NCI-H345 treated with DMSO at 0.1 percent for 48 hours (cell line): ENCODE measurements around the gene PPM1H.
"Not testable (repeated sequence)": the region's sequence is repeated elsewhere in the genome, so short reads cannot be mapped to it uniquely, and the experiment has no call there.

Source experiments
- DNase-seq: peaks from one replicate; lab custom pipeline; 2025; ENCODE audit not compliant: unreplicated experiment; lab: John Stamatoyannopoulos, UW

The PPM1H gene

DNA sequence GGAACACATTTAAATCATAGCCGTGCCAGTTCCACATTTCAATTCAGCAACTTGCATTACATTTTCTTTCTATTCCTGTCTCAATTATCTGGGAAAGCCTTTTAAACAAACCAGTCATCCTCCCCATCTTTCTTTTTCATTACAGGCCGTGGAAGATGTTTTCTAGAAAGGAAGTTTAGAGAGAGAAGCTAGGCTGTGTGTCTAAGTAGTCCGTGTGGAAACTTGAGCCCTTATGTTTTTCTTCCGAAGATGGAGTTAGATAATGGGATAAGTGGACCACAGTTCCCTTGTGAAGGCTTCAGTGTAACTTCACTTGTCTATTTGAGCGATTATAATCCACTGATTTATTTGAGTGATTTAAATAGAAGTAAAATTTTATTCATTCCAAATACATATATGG, 12.4 kb upstream of the PPM1H start:
- no peak for DNase-seq

DNA sequence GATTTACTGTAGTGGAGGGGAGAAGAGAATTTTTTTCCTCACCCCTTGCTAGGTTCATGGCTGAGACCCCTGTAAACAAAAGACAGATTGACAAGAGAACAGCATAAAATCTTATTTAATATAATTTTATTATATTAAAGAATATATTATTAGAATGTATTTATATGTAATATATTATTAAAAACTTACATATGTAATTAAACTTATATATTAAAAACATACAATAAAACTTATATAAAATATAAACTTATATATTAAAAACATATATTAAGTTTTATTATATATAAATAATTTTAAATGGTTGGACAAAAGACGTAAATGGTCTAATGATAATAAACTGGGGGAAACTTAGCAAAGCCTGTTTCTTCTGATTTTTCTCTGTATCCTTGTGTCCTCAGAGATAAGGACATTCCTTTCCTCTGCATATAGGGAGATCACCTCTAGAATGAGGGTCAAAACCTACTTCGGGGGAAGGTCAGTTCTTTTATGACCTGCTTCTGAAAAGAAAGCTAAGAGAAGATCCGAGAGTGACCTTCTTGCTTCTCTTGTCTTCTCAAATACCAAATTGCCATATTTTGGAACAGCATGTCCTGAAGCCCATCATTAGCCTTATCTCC, 8.9 kb upstream of the PPM1H start:
- no peak for DNase-seq

DNA sequence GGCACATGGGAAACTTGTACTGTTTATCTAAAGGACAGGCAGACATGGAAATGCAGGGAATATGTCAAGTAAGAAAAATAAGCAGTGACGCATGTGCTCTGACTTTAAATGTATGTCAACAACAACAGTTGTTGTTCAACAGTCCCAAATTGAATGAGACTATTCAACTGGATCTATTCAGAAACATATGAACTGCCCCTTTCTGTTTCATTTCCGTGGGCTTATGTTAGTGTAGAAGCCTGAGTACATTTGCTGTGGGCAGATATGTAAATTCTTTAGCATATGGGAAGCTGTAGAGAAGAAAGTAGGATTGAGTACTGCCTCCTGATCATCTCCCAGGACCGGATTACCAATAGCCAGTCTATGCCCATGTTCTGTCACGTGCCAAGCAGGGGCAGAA, 7.4 kb upstream of the PPM1H start:
- not testable (repeated sequence) for DNase-seq

DNA sequence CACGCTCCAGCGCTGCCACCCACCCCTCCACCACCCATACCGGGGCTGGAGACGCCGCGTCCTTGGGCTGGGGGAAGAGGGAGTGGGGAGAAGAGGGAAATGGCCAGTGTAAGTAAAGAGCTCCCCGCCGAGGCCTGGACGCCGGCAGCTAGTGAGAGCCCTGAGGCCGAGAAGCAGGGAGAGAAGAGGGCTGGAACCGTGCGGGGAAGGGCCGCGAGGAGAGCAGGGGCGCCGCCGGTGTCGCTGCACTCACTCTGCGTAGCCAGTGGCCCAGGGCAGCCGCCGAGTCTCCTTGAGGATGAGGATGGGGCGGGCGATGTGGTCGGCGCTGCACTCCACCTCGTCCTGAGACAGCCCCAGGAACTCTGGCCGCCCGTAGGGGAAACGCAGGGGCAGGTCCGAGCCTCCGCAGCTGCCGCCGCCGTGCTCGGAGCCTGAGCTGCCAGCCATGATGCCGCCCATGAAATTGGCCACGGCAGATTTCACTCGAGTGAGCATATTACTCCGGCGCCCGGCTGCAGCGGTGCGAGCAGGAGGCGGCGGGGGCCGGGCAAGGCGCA, 631 bp downstream of the PPM1H start:
- peak; percentile 37 for DNase-seq

DNA sequence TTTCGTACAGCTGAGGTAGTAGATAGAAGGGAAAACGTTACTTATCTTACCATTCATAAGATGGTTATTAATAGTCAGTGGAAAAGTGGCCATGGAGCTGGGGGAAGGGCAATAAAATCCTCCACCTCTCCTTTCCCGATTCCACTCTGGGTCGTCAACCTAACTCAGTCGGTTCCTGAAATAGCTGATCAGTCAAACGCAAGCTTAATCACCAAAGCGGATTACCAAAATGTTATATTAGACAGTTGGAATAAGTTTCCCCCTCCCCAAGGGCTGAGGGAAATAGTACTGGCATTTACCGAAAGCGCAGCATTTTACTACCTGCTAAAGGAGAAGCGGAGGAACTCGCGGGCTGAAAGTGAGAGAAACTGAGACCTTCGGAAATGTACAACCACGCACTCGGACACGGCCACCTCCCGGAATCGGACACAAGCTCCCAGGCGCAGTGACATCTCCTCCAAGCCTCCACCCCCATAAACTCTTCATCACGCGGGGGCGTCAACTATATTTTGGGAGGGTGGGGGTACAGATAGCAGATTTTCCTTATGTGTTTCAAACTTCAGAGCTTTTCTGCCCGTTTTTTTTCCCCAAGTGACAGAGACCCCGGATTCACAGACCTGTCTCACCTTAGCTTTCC, 1.2 kb downstream of the PPM1H start:
- no peak for DNase-seq

DNA sequence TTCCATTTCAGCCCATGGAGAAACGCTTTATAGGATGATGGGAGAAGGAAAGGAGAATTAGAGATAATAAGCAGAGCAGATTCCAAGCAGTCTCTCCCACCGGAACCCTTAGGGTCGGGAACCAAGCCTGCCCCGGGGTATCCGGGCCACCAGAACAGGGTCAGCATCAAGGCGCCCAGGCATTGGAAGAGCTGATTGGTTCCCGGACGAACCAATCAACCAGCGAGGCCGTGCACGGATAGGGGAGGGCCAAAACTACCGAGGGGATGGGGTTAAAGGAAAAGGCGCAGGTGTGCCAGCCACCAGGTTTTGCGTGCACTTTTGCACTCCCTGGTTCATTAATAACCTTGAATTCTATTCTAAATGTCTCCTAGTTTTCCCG, 1.7 kb downstream of the PPM1H start:
- DNase-seq: peak; percentile 13

DNA sequence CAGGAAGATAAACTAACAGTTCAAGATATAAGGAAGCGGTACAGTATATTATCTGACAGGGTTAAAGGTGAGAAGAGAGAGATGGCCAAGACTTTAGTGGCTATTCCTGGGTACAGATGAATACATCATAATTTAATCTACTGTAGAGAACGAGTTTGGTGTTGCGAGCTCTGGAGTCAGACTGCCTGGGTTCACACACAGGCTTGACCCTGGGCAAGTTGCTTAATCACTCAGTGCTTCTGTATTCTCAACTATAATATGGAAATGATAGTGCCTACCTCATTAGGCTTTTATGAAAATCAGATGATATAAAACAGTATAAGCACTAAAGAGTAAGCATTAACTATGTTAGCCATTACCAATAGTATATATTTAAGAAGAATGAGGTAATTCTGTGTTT, 3.5 kb downstream of the PPM1H start:
- DNase-seq: no peak

DNA sequence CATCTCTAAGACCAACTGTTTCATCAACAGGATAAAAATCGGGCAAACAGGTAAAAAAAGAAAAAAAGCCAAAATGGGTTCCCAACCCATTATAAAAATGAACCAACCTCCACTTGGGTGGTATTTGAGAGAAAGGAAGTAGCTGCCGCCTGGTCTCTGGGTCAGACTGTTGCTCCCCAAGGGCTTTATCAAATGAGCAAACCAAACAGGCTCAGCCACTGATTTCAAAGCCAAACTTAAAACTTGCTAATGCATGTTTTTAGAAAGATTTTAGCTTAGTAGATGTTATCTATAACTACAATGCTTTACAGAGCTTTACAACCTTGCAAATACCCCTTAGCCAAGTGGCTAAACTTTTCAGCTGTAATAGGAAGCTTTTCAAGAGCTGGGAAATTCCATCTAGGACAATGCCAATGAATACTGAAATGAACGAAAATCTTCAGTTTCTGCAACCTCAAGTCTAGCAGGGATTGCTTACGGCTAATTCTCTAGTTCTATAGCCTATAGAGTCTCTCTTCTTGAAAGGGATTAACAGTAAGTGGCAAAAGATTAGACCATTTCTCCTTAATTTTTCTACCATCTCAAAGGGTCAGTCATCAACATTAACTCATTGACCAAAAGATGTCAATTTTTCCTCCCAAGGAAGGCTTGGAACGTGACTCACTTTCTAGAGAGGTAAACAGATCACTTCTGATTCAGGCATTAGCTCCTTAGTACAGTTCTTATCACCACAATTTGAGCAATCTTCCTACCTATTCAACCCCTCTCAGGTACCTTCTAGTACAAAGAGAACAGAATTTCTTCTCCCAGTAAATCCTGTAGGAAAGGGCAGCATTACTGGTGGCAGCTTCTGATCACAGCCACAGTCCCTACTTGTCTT, 4.2 kb downstream of the PPM1H start:
- no peak for DNase-seq

DNA sequence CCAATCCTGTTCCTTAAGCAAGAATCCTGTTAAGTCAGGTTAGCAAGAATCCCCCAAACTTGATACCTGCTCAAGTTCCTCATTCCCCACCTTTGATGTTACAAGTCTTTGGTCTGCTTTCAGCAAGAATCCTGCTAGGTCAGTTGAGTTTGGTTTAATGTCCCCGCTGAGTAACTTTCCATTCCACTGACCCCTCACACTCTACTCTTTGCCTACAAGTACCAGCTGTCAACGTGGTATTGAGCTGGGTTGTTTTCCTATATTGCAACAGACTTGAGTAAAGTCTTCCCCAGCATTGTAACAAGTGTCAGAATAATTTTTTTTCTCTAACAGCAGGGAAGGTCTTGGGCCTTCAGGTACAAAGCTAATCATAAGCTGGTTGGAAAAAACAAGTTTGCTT, 6.3 kb downstream of the PPM1H start:
- DNase-seq: no peak

DNA sequence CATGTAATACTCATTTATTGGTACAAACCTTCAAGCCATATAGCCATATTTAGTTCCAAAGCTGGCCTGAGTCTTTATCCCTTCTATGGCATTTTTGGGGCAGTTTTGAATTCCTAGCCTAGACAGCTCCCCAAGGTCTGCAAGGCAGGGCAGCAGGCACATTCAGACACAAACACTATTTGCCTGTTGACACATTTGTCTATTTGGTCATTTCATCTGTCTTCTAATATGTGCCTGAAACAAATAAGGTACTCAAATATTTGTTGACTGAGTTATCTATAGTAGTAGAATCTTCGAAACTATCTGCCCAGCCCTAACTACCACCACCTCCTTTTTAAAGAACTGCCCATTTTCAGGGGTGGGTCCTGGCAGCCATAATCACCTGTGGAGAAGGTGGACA, 9.3 kb downstream of the PPM1H start:
- no peak for DNase-seq

DNA sequence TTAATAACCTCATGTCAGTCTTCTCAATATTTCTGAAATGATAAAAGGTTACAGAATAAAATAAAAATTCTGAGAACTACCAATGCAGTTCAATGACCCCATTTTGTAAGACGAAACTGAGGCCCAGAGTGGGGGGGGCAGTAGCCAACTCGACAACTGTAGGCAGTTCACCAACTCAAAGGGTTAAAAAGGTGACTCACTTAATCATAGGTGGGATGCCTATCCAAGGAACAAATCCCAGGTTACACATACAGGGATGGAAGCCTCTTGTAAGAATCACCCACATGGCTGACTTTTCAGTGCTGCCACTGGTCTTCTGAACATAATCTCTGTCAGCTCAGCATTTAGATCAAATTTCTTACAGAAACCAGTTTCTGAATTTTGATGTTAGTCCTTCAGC, 10.9 kb downstream of the PPM1H start:
- DNase-seq: no peak

DNA sequence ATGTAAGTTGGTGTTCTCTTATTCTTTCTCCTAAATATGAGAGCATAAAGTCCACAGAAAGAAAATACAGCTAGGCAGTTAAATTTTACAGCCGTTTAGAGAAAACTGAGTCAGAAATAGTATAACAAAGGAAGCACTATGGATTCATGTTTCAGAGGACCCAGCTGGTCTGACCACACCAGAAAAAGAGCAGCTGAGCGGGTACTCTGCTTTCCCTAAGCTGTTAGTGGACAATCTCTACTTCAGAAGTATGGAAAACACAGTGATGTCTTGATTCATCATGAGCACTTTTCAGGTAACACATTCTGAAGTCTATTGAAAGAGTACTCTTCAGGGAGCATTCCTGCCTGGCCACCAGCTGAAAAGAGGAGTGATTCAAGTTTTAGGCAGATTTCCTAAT, 12.4 kb downstream of the PPM1H start:
- DNase-seq: no peak

DNA sequence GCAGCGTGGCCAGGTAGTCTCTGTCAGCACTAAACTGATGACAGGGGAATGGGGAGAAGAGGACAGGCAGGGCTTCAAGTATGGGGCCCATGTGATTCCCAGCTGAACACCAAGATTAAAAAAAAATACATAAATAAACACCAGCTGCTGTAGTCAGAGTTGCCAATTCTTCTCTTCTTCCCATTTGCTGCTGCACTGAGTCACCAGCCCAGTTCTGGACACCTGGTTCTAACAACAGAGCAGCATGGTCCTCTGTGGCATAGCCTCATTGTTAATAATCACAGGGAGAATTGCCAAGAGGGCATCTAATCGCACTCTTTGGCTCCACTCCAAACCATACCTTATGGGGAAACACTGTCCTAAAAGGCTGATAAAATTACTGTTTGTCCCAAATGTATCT, 15.1 kb downstream of the PPM1H start:
- peak; percentile 60 for DNase-seq

DNA sequence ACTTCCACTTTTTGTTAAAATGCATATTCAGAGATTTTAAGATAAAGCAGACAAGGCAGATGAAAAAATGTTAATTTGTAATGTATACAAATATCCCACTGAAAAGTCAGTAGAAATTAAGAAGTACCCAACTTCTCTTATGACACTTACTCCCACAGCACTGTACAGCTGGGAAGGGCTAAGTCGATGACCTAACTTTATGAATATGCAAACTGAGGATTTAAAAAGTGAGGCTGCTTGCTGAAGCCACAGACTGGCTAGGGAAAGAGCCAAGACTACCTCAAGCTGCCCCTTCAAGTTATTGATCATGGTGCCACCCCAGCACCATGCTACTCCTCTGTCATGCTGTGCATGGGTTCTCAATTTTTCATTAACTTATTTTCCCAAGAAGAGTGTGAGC, 17.0 kb downstream of the PPM1H start:
- no peak for DNase-seq

DNA sequence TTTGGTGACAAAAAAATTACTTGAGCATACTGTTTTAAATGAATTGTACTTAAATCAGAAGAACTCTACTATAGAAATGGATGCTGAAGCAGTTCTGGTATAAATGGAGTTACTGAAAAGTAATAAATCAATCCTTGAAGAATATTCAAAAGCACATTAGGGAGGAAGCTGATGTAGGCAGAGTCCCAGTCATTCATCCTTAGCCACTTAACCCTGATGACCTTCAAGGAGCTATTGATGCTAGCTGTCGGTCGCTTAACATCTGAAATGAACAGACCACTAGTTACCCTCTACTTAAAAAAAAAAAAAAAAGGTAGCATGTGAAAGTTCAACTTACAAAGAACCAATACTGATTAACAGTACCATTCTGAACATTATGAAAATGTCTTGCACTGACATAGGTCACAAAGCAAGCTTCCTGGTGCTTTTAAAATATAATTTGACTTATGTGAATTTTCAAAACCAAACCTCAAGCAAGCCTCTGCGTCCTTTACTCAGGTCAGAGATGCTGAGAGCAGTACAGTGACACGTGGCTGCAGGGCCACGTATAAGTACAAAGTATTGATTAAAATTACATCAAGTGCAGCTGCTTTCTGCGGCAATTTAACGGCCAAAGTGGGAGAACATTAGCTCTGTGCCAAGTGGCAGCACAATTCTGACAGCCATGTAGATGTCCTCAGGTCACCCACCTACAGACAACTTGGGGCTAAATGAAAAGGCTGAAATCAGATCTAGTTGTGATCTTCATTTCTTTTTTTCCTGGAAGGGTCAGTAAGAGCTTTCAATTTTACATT, 18.1 kb downstream of the PPM1H start:
- peak; percentile 12 for DNase-seq

DNA sequence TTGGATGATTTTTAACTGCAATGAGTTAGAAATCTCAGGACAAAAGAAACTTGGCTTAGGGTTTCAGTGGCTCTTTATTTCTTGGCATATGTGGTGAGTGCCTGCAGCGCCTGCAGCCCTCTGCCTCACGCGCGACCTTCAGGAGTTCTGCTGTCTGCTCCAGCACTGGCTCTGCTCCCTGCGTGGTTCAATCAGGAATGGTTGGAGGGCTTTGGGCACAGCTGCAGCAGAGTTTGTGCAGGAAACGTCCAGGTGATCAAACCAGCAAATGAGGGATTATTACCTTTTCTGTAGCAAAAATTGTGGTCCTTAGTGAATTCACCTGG, 19.8 kb downstream of the PPM1H start:
- no peak for DNase-seq

DNA sequence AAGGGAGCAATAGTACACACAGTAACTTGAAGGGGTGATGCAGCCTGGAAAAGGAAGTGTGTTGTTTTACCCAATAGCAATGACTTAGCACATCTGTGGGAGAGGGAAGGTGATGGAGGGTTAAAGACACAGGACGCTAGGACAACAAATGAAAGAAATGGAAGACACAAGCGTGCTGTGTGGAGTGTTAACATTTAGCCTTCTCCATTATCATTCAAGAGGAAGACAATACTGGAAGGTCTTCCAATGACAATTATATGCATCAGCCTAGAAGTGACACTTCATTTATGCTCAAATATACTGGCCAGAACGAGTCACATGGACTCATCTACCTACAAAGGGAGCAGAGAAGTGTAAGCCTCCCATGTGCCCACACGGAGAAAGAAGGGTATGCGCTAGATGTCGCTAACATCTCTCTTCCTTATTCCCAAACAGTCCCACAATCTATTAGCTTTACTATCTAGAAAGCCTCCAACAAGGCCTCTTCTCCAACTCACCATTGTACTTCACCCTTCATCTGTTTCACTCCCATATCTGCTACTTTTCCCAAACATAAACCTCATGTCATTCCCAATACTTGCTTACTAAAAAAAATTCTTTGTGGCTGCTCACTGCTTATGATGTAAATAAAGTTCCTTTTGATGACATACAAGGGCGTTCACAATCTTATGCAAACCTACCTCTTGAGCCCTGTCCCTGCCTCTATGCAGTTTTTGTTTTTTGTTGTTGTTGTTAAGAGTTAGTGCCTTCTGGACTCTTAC, 20.3 kb downstream of the PPM1H start:
- no peak for DNase-seq

DNA sequence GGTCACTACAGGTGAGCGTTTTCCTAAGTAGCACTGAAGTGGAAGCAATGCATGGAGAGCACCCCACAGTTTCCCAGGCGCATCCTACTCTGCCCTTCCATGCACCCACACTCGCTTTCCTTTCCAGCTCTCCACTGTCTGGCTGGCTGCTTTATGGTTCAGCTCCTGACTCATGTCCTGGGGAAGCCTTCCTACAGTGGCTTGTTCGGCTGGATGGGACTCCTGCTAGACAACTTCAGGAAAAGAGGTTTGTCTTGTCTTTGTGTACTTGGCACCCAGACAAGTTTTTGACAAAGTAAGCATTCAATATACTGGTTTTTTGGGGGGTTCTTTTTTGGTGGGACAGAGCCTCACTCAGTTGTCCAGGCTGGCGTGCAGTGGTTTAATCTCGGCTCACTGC, 21.6 kb downstream of the PPM1H start:
- DNase-seq: no peak

DNA sequence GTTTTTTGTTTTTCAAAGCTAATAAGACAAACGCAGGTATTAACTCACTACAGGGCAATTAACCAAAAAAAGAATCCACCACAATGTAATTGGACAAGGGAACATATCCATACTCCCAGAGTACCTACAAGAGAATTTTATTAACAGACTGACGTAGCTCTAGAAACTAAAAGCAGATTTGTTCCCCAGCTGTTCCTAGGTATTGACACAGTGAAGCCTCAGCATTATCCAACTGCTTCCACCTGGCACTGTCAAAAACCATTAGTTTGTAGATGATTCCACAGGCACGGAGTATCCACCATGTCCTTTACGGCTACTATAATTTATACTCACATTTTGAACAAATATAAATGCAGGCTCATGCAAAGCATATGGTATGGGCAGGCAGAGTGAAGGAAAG, 22.3 kb downstream of the PPM1H start:
- no peak for DNase-seq

DNA sequence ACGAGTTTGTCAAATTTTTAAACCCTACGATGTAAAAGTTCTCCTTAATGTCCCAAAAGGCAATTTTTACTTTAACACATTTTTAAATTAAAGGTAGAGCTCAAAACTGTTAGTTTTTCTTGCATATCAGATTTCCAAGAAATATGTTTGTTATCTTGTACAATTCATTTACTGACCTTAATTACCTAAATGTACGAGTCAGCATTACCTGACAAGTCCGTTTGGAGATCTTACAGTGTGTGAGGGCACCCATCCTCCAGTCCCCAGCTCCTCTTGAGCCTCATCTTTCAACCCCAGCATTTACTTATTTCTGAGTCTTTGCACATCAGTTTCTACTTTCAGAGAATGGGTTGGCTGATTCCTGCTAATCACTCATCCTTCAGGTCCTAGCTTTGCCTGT, 23.7 kb downstream of the PPM1H start:
- DNase-seq: no peak
